Motor neuron (in vitro differentiated cells): ENCODE results near the gene FBXO33. TPM values are rescaled to one million over a fixed set of nuclear protein-coding genes. Genes with fewer than 3 reads are reported as not detected.

ENCODE experiments used
- ATAC-seq, 8 experiments: fragments of 200-7000 bp; cut with Tn5 transposase; replicated peaks in 6 of 8; 2 replicates each; pipeline ENCODE4 v1.8.0; 2021; ENCODE audit warnings: mild to moderate bottlenecking in 8 of 8, moderate library complexity in 8 of 8
- H3K27ac ChIP-seq, 2 donors: fragments of 250-450 bp; sonication (Bioruptor Pico); 2 replicates each; pipeline ENCODE4 v1.9.0; 2021; ENCODE audit warnings: antibody characterized with exemption in 2 of 2, mild to moderate bottlenecking in 2 of 2, moderate library complexity in 1 of 2
- H3K4me1 ChIP-seq, 2 donors: fragments of 250-450 bp; sonication (Bioruptor Pico); replicated peaks in 1 of 2; 2 replicates each; pipeline ENCODE4 v1.6.1; 2021; ENCODE audit warnings: antibody characterized with exemption in 2 of 2, mild to moderate bottlenecking in 2 of 2, moderate library complexity in 1 of 2
- H3K4me3 ChIP-seq, 5 donors: fragments of 250-450 bp; sonication (Bioruptor Pico); 2 replicates each; pipeline ENCODE4 v1.9.0; 2021; ENCODE audit warnings: antibody characterized with exemption in 5 of 5, mild to moderate bottlenecking in 5 of 5, moderate library complexity in 4 of 5
- WGBS, 10 experiments: fragments of 450-650 bp; shearing (Covaris generic); methylation state at CpG; one replicate each; pipeline ENCODE4 v1.0.0; 2022; 5-methylcytosine and 5-hydroxymethylcytosine counted together
- in situ Hi-C, 9 experiments: fragments of 400-800 bp; cut with MboI; loops; one replicate each; pipeline ENCODE4 v1.15.0; 2021; ENCODE audit warnings: low sequenced_read_pairs in 9 of 9, low pct_unique_long_range_greater_than_20kb in 2 of 9; ENCODE audit not compliant: unreplicated experiment in 9 of 9
- total RNA-seq, 8 experiments: library from RNA; unstranded; fragments of 300-600 nt; gene quantifications; 2 replicates each; pipeline versions ENCODE4 v1.2.3 to v1.2.4, GENCODE V29; 2022

The FBXO33 gene, protein sequence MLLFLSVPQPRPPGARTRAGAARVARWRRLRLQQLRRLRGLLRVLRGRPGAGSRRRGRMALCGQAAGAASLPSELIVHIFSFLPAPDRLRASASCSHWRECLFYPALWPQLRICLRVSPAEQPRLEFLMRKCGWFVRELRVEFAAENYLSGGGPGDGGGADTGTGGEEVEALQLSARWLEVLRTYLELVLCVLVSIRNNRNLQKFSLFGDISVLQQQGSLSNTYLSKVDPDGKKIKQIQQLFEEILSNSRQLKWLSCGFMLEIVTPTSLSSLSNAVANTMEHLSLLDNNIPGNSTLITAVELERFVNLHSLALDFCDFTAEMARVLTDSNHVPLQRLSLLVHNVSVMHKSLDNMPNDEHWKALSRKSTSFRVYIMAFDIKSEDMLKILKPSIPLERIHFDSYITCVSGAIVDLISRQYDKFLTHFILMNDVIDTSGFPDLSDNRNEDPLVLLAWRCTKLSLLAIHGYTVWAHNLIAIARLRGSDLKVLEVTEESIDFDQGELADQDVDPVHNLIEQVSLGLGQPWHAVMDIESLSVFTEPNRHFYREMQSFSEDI
- 10 to 100 TPM in 4 of 8 experiments, 1 to 10 TPM in 4; 6.4 to 14.7 (median 10.1) TPM for total RNA-seq

- H3K4me1 ChIP-seq: peaks cover 4 to 19% of the 10 kb centered on the region in 2 donors
- peak within 1 kb of the TSS; percentile 93 to 98 (median 97) for H3K4me3 ChIP-seq
- WGBS, 10 experiments: 0 to 7% (median 0%) methylated on average over 3 to 11 of the region's 47 CpGs; no CpG with 5 or more reads in 7 of the 10 experiments
- in situ Hi-C loops: no loop called here
- ATAC-seq: peak; percentile 82 to 88 (median 84)
- H3K27ac ChIP-seq: peak within 1 kb of the TSS; percentile 99 to 100
Observed at GRCh38 chr14:39432179-39432618, at the start of gene FBXO33. TSS of gene FBXO33 (minus strand) at chr14:39432433. CDS start at chr14:39432162, 271 bp downstream.

DNA sequence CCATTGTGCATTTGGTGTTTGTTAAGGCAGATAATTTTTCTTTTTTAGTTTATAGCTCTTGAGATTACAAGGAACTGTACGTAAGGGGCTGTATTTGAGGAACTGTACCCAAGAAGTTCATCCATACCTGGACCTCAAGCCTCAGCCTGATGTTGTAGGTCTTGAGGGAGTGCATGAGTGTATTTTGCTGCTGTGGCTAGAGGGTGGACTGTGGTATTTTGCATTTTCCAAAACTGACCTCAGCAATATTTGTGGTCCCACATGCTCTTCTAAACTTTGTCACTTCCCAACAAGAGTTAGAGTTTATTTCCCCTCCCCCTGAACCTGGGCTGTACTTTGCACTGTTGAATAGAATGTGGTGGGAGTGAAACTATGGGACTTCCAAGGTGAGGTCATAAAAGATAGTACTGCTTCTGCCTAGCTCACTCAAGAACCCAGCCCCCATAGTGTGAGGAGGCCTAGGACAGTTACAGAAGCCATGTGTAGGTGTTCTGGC, 42.2 kb upstream of the FBXO33 start:
- H3K4me1 ChIP-seq: no peaks in the 10 kb centered on the region
- in situ Hi-C loops: no loop called here
- 67 to 100% (median 100%) methylated on average over 1 of the region's 1 CpG; no CpG with 5 or more reads in 3 of the 10 experiments for WGBS, 10 experiments
- no peak for ATAC-seq
- H3K27ac ChIP-seq: no peak overlapping the region
- no peak overlapping the region for H3K4me3 ChIP-seq

DNA sequence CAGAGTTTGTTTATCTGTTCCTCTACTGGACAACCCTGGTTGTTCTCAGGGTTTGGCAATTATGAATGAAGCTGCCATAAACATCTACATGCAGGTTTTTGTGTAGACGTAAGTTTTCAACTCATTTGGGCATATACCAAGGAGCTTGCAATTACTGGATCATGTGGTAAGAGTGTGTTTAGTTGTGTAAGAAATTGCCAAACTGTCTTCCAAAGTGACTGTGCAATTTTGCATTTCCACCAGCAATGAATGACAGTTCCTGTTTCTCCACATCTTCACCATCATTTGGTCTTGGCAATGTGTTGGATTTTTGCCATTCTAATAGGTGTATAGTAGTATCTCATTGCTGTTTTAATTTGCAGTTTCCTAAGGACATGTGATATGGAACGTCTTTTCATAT, 39.8 kb upstream of the FBXO33 start:
- Histone ChIP-seq H3K27ac (no peak overlapping the region), H3K4me3 (no peak overlapping the region), H3K4me1 (no peaks in the 10 kb centered on the region)
- 0 to 100% (median 74%) methylated on average over 1 to 2 of the region's 2 CpGs for WGBS, 10 experiments
- no peak for ATAC-seq
- in situ Hi-C loops: no loop called here

DNA sequence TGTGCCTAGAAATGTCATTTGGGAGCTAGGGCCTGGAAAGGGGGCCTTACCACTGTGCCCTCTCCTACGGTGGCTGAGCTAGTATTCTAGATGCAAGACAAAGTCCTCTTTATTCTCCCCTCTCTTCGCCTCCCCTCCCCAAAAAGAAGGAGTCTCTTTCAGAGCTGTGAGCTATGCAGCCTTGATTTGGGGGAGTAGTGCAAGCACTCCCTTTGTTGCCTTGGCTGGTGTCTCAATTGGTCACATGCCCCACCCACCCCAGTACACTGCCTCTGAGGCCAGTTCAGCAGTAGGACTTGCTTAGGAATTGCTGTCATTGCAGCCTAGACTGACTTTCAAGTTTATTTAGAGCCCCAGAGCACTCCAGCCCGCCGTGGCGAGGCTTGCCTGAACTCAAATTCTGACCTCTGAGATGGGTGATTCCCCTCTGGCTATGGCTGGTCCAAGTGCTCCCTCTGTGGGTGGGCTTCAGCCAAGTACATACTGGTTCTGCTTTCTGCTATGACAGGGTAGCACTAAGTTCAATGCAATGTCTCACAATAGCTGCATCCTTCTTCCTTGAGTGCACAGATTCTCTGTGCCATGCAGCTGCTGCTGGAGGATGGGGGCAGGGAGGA, 37.0 kb upstream of the FBXO33 start:
- ATAC-seq: peak in 6 of 8 experiments; percentile 29 to 72 (median 52)
- no peaks in the 10 kb centered on the region for H3K4me1 ChIP-seq
- no peak overlapping the region for H3K27ac ChIP-seq
- WGBS, 10 experiments: 0 to 66% (median 54%) methylated on average over 1 to 5 of the region's 5 CpGs; no CpG with 5 or more reads in 6 of the 10 experiments
- H3K4me3 ChIP-seq: no peak overlapping the region
- in situ Hi-C loops: no loop called here

DNA sequence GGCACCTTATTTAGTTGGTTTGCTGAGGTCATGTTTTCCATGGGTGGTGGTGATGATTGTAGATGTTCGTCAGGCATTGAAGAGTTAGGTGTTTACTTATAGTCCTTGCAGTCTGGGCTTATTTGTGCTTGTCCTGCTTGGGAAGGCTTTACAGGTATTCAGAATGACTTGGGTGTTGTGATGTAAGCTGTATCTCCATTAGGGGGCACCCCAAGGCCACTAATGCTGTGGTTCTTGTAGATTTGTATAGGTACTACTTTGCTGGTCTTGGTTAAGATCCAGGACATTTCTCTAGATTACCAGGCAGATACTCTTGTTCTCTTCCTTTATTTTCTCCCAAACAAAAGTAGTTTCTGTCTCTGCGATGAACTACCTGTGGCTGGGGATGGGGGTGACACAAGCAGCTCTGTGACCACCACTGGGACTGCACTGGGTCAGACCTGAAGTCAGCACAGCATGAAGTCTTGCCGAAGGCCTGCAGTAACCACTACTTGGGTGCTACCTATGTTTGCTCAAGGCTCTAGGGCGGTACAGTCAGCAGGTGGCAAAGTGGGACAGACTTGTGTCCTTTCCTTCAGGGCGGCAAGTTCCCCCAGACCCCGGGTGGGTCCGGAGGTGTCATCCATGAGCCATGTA, 35.8 kb upstream of the FBXO33 start:
- 0 to 80% (median 69%) methylated on average over 1 to 6 of the region's 7 CpGs for WGBS, 10 experiments
- H3K27ac ChIP-seq: no peak overlapping the region
- in situ Hi-C loops: no loop called here
- H3K4me3 ChIP-seq: no peak overlapping the region
- no peaks in the 10 kb centered on the region for H3K4me1 ChIP-seq
- peak in 3 of 8 experiments; percentile 71 to 86 (median 86) for ATAC-seq

DNA sequence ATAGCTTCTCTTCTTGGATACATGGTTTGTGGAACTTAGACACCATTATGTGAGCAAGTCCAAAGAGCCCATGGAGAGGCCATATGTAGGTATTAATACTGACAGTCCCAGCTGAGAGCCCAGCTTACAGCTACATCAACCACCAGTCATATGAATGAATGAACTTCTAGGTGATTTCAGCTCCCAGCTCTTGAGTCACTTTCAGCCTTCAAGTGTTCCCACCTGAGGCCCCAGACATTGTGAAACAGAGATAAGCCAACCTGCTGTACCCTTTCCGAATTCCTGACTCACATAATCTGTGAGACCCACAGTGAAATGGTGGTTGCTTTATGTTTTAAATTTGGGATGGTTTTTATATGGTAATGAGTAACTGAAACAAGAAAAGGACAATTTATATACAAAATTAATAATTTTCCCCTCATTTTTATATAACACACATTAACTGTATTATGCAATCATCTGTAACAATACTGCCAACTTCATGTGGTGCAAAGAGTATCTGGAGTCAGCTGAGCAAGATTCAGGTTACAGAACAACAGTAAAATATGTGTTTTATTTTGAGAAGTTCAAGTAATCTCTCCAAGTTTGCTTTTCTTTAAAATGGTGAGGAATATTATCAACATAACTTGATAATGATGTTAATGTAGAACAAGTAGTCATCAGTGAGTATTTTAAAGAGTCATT, 27.7 kb upstream of the FBXO33 start:
- Histone ChIP-seq H3K4me3 (no peak overlapping the region), H3K27ac (no peak overlapping the region), H3K4me1 (no peaks in the 10 kb centered on the region)
- WGBS, 10 experiments: 14 to 100% (median 80%) methylated on average over 1 of the region's 1 CpG; no CpG with 5 or more reads in 6 of the 10 experiments
- ATAC-seq: no peak
- in situ Hi-C loops: no loop called here

GRCh38 chr14:39456702-39457250, 24.5 kb upstream of the FBXO33 start:
- in situ Hi-C loops: no loop called here
- no peaks in the 10 kb centered on the region for H3K4me1 ChIP-seq
- no peak overlapping the region for H3K4me3 ChIP-seq
- no peak overlapping the region for H3K27ac ChIP-seq
- ATAC-seq: no peak

DNA sequence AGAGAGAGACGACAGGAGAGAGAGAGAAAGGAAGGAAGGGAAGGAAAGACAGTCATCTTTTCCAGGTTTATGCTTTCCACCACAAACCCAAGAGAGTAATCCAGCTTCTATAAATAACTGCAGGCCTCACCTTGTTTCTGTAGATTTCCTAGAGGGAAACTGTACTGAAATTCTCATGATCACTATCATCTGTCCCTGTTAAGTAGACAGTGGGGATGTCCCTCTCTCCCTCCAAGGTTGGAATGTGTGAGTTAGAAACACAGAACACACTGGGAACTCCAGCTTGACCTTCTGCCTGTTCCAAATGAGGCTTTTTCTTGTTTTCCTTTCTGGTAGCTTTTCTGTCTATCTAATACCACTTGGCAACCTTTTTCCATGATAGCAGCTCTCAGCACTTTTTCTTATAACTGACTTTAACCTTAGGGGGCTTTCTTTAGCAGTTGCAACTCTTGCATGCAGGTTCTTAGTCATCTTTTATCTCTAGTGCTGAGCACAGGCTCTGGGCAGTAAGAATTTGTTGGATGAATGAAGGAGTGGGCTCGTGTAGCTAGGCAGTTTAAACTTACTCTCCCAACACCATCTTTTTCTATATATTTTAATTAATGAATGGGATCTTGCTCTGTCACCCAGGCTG, 22.8 kb upstream of the FBXO33 start:
- 0 to 80% (median 57%) methylated on average over 1 to 2 of the region's 2 CpGs; no CpG with 5 or more reads in 1 of the 10 experiments for WGBS, 10 experiments
- H3K4me1 ChIP-seq: no peaks in the 10 kb centered on the region

DNA sequence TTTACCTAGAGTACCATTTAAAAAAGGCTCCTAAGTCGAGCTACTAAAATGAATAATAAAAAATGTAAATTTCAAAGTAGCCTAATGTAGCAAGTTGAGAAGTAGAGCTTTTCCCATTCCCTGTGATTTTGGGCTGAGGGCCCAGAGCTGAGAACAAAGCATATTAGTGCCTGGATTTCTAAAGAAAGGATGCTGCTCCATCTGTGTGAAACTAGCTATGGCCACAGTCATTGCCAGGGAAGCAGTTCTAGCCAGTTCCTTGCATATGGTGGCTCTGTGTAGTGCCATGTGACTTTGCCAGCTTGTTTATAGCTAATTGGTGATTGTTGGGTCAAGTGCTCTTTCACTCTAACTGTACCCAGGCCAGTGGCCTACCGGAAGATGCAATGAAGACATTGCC, 20.4 kb upstream of the FBXO33 start:
- no peak for ATAC-seq
- whole genome bisulfite sequencing, 10 experiments: 25 to 100% (median 76%) methylated on average over 1 to 2 of the region's 2 CpGs; no CpG with 5 or more reads in 1 of the 10 experiments
- H3K4me3 ChIP-seq: no peak overlapping the region
- no peaks in the 10 kb centered on the region for H3K4me1 ChIP-seq
- in situ Hi-C loops: no loop called here
- H3K27ac ChIP-seq: no peak overlapping the region

More for the DNA sequence above, 22.8 kb upstream of the FBXO33 start:
- no peak for ATAC-seq
- Histone ChIP-seq H3K27ac (no peak overlapping the region), H3K4me3 (no peak overlapping the region)
- in situ Hi-C loops: no loop called here

- WGBS, 10 experiments: 0 to 100% (median 100%) methylated on average over 1 to 2 of the region's 2 CpGs; no CpG with 5 or more reads in 1 of the 10 experiments
- in situ Hi-C loops: no loop called here
- no peaks in the 10 kb centered on the region for H3K4me1 ChIP-seq
- ATAC-seq: no peak
- H3K27ac ChIP-seq: no peak overlapping the region
- no peak overlapping the region for H3K4me3 ChIP-seq
Observed at GRCh38 chr14:39451811-39452210, 19.6 kb upstream of the FBXO33 start.

GRCh38 chr14:39447175-39447661, 15.0 kb upstream of the FBXO33 start:
- no peak overlapping the region for H3K4me3 ChIP-seq
- ATAC-seq: peak in 1 of 8 experiments; percentile 18
- no peak overlapping the region for H3K27ac ChIP-seq
- no peaks in the 10 kb centered on the region for H3K4me1 ChIP-seq
- 0 to 100% (median 83%) methylated on average over 1 to 4 of the region's 4 CpGs for WGBS, 10 experiments
- in situ Hi-C loops: no loop called here
